ENCODE data around the gene DTWD2.
"Not testable (repeated sequence)": the region's sequence is repeated elsewhere in the genome, so short reads cannot be mapped to it uniquely, and the experiment has no call there.

DTWD2 gene

GRCh38 chr5:118875131-118875530, 113.2 kb downstream of the DTWD2 start:
- no peak overlapping the region for H3K4me3 ChIP-seq (ENCODE audit: low read depth in 1 of 2, low read length in 1 of 2)
- no peak overlapping the region for H3K27ac ChIP-seq
- no peaks in the 10 kb centered on the region for H3K36me3 ChIP-seq
- no peaks in the 10 kb centered on the region for H3K27me3 ChIP-seq
- TF ChIP-seq, protein P1, sequence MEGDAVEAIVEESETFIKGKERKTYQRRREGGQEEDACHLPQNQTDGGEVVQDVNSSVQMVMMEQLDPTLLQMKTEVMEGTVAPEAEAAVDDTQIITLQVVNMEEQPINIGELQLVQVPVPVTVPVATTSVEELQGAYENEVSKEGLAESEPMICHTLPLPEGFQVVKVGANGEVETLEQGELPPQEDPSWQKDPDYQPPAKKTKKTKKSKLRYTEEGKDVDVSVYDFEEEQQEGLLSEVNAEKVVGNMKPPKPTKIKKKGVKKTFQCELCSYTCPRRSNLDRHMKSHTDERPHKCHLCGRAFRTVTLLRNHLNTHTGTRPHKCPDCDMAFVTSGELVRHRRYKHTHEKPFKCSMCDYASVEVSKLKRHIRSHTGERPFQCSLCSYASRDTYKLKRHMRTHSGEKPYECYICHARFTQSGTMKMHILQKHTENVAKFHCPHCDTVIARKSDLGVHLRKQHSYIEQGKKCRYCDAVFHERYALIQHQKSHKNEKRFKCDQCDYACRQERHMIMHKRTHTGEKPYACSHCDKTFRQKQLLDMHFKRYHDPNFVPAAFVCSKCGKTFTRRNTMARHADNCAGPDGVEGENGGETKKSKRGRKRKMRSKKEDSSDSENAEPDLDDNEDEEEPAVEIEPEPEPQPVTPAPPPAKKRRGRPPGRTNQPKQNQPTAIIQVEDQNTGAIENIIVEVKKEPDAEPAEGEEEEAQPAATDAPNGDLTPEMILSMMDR (IDR thresholded peaks at IDR 0.05) = no peak
- H3K9me3 ChIP-seq = no peaks in the 10 kb centered on the region
- H3K4me1 ChIP-seq (ENCODE audit: control insufficient read depth in 1 of 2, insufficient read depth in 1 of 2, low read depth in 1 of 2, low read length in 1 of 2) = no peaks in the 10 kb centered on the region

DNA sequence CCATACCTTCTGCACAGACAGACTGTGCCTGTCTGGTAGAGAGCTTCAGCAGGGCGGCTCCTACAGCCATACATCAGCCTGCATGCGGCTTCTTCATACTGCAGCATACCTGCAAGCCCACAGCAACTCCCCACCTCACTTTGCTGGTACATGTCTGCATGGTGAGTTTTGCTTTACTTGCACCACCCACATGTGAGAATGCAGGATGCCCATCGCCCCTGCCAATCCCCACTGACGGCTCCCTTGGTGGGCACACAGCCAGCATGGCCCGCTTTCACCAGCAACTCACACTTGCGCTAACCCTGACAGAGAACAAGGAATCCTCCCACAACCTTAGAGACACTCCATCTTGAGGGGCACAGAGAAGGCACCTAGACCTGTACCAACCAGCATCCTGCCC, 114.9 kb downstream of the DTWD2 start:
- TF ChIP-seq, protein P1 (IDR thresholded peaks at IDR 0.05) = no peak
- no peaks in the 10 kb centered on the region for H3K36me3 ChIP-seq
- H3K27ac ChIP-seq = no peak overlapping the region
- H3K9me3 ChIP-seq = no peaks in the 10 kb centered on the region
- no peaks in the 10 kb centered on the region for H3K4me1 ChIP-seq (ENCODE audit: control insufficient read depth in 1 of 2, insufficient read depth in 1 of 2, low read depth in 1 of 2, low read length in 1 of 2)
- no peaks in the 10 kb centered on the region for H3K27me3 ChIP-seq
- no peak overlapping the region for H3K4me3 ChIP-seq (ENCODE audit: low read depth in 1 of 2, low read length in 1 of 2)

DNA sequence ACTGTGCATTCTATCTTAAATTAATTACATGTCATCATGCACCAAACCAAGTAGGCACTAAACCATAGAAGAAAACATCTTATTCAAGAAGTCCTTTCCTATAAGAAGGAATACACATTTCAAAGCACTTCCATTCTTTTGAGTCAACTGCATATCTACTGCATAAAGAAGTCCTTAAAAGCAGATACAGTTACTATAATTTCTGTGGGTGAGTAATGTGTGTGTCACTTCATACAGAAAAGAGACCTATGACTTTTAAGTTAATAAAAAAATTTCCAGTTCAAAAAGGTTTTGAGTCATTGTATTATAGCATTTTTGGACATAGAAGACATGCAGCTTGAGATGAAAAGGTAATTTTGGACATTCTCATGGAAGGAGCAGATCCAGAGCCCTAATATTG, 125.0 kb downstream of the DTWD2 start:
- H3K9me3 ChIP-seq = no peaks in the 10 kb centered on the region
- no peaks in the 10 kb centered on the region for H3K36me3 ChIP-seq
- H3K27me3 ChIP-seq = no peaks in the 10 kb centered on the region
- no peaks in the 10 kb centered on the region for H3K4me1 ChIP-seq (ENCODE audit: control insufficient read depth in 1 of 2, insufficient read depth in 1 of 2, low read depth in 1 of 2, low read length in 1 of 2)
- H3K27ac ChIP-seq = no peak overlapping the region
- H3K4me3 ChIP-seq (ENCODE audit: low read depth in 1 of 2, low read length in 1 of 2) = no peak overlapping the region
- TF ChIP-seq, protein P1 (IDR thresholded peaks at IDR 0.05) = no peak

- no peaks in the 10 kb centered on the region for H3K9me3 ChIP-seq
These were observed 125.8 kb downstream of the DTWD2 start for GRCh38 chr5:118862596-118862995.

GRCh38 chr5:118857700-118858099, 130.6 kb downstream of the DTWD2 start:
- Histone ChIP-seq H3K9me3 (no peaks in the 10 kb centered on the region), H3K4me1 (ENCODE audit: control insufficient read depth in 1 of 2, insufficient read depth in 1 of 2, low read depth in 1 of 2, low read length in 1 of 2) (peaks cover 5% of the 10 kb centered on the region in 2 experiments), H3K27me3 (no peaks in the 10 kb centered on the region), H3K36me3 (no peaks in the 10 kb centered on the region), H3K4me3 (ENCODE audit: low read depth in 1 of 2, low read length in 1 of 2) (no peak overlapping the region), H3K27ac (no peak overlapping the region)
- TF ChIP-seq, protein P1 (IDR thresholded peaks at IDR 0.05) = no peak

More at GRCh38 chr5:118862596-118862995, 125.8 kb downstream of the DTWD2 start:
- no peak overlapping the region for H3K4me3 ChIP-seq (ENCODE audit: low read depth in 1 of 2, low read length in 1 of 2)
- H3K4me1 ChIP-seq (ENCODE audit: control insufficient read depth in 1 of 2, insufficient read depth in 1 of 2, low read depth in 1 of 2, low read length in 1 of 2) = peaks cover 4% of the 10 kb centered on the region in 2 experiments
- H3K36me3 ChIP-seq = no peaks in the 10 kb centered on the region
- no peak overlapping the region for H3K27ac ChIP-seq
- TF ChIP-seq, protein P1 (IDR thresholded peaks at IDR 0.05) = no peak
- no peaks in the 10 kb centered on the region for H3K27me3 ChIP-seq

DNA sequence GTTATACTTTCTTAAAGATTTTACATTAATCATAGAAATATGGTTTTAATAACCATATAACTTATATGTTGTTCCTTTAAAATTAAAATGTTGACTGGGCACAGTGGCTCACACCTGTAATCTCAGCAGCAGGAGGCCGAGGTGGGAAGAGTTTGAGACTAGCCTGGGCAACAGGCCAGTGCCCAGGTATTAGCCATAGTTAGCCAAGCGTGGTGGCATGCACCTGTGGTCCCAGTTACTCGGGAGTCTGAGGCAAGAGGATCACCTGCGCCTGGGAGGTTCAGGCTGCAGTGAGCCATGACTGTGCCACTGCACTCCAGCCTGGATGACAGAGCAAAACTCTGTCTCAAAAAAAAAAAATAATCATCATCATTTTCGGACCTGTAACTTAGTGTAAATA, 133.5 kb downstream of the DTWD2 start:
- Histone ChIP-seq H3K27me3 (no peaks in the 10 kb centered on the region), H3K36me3 (no peaks in the 10 kb centered on the region), H3K9me3 (no peaks in the 10 kb centered on the region), H3K4me3 (ENCODE audit: low read depth in 1 of 2, low read length in 1 of 2) (no peak overlapping the region), H3K4me1 (ENCODE audit: control insufficient read depth in 1 of 2, insufficient read depth in 1 of 2, low read depth in 1 of 2, low read length in 1 of 2) (peaks cover 5% of the 10 kb centered on the region in 2 experiments), H3K27ac (no peak overlapping the region)
- TF ChIP-seq, protein P1 (IDR thresholded peaks at IDR 0.05) = no peak

GRCh38 chr5:118851785-118852184, 136.6 kb downstream of the DTWD2 start:
- H3K4me3 ChIP-seq (ENCODE audit: low read depth in 1 of 2, low read length in 1 of 2); H3K27me3 ChIP-seq; H3K36me3 ChIP-seq; H3K9me3 ChIP-seq; H3K4me1 ChIP-seq (ENCODE audit: control insufficient read depth in 1 of 2, insufficient read depth in 1 of 2, low read depth in 1 of 2, low read length in 1 of 2); H3K27ac ChIP-seq: not testable (repeated sequence)

DNA sequence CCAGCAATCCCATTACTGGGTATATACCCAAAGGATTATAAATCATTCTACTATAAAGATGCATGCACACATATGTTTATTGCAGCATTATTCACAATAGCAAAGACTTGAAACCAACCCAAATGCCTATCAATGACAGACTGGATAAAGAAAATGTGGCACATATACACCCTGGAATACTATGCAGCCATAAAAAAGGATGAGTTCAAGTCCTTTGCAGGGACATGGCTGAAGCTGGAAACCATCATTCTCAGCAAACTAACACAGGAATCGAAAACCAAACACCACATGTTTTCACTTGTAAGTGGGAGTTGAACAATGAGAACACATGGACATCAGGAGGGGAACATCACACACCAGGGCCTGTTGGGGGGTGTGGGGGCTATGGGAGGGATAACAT, 138.8 kb downstream of the DTWD2 start:
- not testable (repeated sequence) for H3K36me3 ChIP-seq; H3K4me1 ChIP-seq (ENCODE audit: control insufficient read depth in 1 of 2, insufficient read depth in 1 of 2, low read depth in 1 of 2, low read length in 1 of 2); H3K27me3 ChIP-seq; H3K9me3 ChIP-seq; H3K27ac ChIP-seq; H3K4me3 ChIP-seq (ENCODE audit: low read depth in 1 of 2, low read length in 1 of 2)
